ENCODE measurements around the gene SHC3.

The SHC3 gene

GRCh38 chr9:88979021-88979420 lies 199.6 kb downstream of the SHC3 start:
- TF ChIP-seq GATA2 (IDR thresholded peaks at IDR 0.05; ENCODE audit: low read depth, low read length) (no peak), GATA3 (IDR thresholded peaks at IDR 0.05; ENCODE audit: low read depth, low read length) (no peak)

GRCh38 chr9:88978034-88978433 lies 200.6 kb downstream of the SHC3 start:
- no peak for TF ChIP-seq GATA2 (IDR thresholded peaks at IDR 0.05; ENCODE audit: low read depth, low read length)
- no peak for TF ChIP-seq GATA3 (IDR thresholded peaks at IDR 0.05; ENCODE audit: low read depth, low read length)

GRCh38 chr9:88976890-88977257 lies 201.7 kb downstream of the SHC3 start:
- TF ChIP-seq GATA3 (IDR thresholded peaks at IDR 0.05; ENCODE audit: low read depth, low read length) (no peak), GATA2 (IDR thresholded peaks at IDR 0.05; ENCODE audit: low read depth, low read length) (no peak)

DNA sequence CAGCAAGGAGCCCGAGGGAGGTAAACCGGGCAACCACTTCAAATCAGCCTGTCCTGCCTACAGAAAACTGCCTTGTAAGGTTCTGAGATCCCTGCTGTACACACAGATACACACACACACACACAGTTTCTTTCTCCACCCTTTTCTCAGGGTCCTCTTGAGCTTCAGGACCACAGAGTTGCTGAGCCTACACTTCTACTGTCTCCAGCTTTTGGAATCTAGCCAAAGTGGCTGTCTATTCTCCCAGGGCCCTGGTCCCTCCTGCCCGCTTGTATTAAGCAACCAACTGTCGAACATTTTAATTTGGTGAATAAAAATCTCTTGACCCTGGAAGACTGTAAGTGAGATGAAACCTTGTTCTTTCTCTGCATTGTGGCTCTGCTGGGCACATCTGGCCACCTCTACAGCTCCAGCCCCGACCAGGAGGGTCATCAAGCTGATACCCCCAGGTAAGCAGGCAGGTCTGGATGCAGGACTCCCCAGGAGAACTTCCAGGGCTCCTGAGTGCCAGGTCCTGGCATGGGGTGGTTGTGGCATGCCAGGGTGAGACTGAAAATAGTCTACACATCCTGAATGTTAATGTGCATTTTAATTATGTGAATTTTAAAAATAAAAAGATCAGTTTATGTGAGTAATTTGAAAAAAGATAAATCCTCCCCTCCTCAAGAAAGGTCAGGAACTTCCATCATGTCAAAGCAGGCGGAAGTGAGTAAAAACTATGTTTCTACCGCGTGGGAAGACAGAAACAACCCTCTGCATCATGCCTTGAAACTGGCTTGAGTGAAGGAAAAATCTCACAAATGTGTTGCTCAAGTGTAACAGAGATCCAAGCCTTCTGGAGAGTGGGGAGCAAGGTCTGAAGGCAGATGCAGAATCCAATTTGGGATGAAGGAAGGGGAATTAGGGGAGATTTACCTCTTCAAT lies 202.4 kb downstream of the SHC3 start:
- TF ChIP-seq GATA2 (IDR thresholded peaks at IDR 0.05; ENCODE audit: low read depth, low read length) (no peak), GATA3 (IDR thresholded peaks at IDR 0.05; ENCODE audit: low read depth, low read length) (no peak)

GRCh38 chr9:88974641-88975040 lies 204.0 kb downstream of the SHC3 start:
- no peak for TF ChIP-seq GATA2 (IDR thresholded peaks at IDR 0.05; ENCODE audit: low read depth, low read length)
- TF ChIP-seq GATA3 (IDR thresholded peaks at IDR 0.05; ENCODE audit: low read depth, low read length), result no peak

GRCh38 chr9:88973281-88974045 lies 205.2 kb downstream of the SHC3 start:
- TF ChIP-seq GATA3 (IDR thresholded peaks at IDR 0.05; ENCODE audit: low read depth, low read length) (no peak), GATA2 (IDR thresholded peaks at IDR 0.05; ENCODE audit: low read depth, low read length) (no peak)

DNA sequence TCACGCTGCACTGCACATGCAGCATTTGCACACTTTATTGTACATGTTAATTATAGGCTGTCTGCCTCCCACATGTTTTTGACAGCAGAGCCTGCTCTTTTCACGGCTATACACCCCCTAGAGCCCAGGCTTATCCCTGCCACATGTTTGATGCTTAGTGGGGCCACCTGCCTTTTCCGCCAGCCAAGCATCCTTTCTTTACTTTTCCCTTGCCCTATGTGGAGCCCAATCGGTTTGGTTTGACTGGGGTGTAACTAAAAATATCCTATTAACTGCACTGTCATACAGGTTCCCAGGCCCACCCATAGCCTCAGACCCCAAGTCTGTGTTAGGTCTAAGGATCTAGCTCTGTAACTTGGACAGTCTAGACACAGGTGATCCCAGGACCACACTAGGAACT lies 206.2 kb downstream of the SHC3 start:
- no peak for TF ChIP-seq GATA3 (IDR thresholded peaks at IDR 0.05; ENCODE audit: low read depth, low read length)
- TF ChIP-seq GATA2 (IDR thresholded peaks at IDR 0.05; ENCODE audit: low read depth, low read length), result no peak

DNA sequence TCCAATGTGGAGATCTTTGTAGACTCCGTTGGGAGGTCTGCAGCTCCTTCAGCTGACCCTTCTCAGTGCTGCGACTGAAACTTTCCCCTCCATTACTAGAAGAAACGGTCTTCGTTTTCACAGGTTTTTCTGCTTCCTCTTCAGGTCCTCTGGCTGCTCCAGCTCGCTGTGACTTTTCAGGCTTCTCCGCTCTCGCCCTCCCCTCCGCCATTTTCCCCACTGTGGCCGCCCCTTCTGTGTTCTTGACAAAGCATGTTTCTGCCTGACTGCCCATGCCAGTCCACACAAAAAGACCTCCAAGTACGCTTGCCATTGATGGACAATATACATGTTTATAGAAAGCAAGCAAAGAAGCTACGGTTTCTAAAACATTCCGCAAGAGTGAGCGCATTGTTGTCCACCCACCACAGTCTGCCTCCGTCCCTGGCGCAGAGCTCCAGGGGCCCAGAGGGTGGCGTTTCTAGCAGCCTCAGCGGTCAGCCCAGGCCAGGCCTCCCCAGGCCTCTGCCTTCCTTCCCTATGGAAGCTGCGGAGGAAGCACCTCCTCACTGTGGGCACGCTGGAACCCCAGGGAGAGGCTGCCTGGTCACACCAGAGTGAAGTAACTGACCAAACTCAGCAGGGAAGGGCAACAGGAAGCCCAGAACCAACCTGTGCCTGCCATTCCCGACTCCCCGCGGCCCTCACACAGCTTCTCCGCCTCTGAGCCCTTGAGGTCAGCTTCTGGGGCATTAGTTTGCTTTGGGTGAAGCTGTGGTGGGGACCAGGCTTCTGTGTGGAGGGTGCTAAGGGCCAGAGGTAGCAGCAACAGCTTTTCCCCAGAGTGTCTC lies 207.3 kb downstream of the SHC3 start:
- TF ChIP-seq GATA2 (IDR thresholded peaks at IDR 0.05; ENCODE audit: low read depth, low read length) (no peak), GATA3 (IDR thresholded peaks at IDR 0.05; ENCODE audit: low read depth, low read length) (no peak)

- TF ChIP-seq GATA3 (IDR thresholded peaks at IDR 0.05; ENCODE audit: low read depth, low read length), result no peak
- no peak for TF ChIP-seq GATA2 (IDR thresholded peaks at IDR 0.05; ENCODE audit: low read depth, low read length)
Measured at GRCh38 chr9:88969646-88970373, 208.8 kb downstream of the SHC3 start.

DNA sequence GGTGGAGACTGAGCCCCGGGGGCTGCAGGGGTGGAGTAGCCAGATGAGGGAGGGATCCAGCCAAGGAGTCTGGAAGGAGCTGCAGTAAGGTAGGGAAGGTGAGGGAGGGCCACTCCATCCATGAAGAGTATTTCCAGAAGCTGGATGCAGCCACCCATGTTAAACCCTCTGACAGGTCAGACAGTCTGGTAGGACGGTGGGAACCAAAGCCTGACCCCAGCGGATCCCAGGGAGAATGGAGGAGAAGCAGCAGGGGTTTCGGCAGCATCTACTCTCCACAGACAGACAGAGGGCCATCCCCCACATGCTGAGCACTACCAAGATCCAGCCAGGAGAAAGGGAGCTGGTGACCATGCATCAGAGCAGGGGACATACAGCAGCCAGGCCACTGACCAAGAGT lies 209.8 kb downstream of the SHC3 start:
- TF ChIP-seq GATA2 (IDR thresholded peaks at IDR 0.05; ENCODE audit: low read depth, low read length), result no peak
- no peak for TF ChIP-seq GATA3 (IDR thresholded peaks at IDR 0.05; ENCODE audit: low read depth, low read length)

DNA sequence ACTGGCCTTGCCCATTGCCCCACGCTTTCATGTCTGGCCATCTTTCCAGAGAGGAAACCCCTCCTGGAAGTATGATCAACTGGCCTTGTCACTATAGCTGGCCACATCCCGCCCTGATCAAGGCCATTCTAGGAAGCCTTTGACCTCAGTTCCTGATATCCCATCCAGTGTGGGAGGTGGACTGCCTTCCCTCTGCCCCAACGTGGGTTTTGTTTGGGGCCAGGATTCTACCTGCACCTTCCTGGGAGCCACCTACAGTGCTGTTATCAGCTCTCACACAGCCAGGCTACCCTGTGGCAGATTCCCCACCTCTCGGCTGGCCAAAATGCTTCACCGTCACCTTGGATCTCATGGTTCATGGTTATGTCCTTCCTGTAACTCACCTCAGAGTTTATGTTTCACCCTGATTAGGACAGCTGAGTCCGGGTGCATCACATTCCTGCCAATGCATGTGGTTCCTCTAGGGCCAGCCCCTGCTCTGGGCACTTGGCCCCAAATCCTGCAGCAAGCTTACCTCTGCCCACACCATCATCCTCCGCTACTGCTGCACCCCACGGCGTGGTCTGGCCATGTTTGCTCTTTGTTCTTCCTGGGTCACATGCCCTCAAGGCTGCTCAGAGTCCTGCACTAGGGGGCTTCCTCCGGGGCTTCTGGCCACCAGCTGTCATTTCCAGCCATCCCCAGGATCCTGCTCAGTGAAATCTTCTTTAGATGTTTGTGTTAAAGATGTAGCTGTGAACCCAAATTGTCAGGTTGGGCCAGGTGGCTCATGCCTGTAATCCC lies 211.5 kb downstream of the SHC3 start:
- no peak for TF ChIP-seq GATA2 (IDR thresholded peaks at IDR 0.05; ENCODE audit: low read depth, low read length)
- no peak for TF ChIP-seq GATA3 (IDR thresholded peaks at IDR 0.05; ENCODE audit: low read depth, low read length)

- TF ChIP-seq GATA2 (IDR thresholded peaks at IDR 0.05; ENCODE audit: low read depth, low read length), result no peak
- TF ChIP-seq GATA3 (IDR thresholded peaks at IDR 0.05; ENCODE audit: low read depth, low read length), result no peak
Measured at GRCh38 chr9:88965473-88965872, 213.1 kb downstream of the SHC3 start.

GRCh38 chr9:88960632-88961031 lies 218.0 kb downstream of the SHC3 start:
- no peak for TF ChIP-seq GATA3 (IDR thresholded peaks at IDR 0.05; ENCODE audit: low read depth, low read length)
- TF ChIP-seq GATA2 (IDR thresholded peaks at IDR 0.05; ENCODE audit: low read depth, low read length), result no peak
